COLO829 (cell line): ENCODE results near the gene CHST8.

Experiments
- DNase-seq: peaks from one replicate; pipeline ENCODE4 v3.0.0; 2012; ENCODE audit warnings: low spot score

CHST8 gene

GRCh38 chr19:33736787-33737186 lies 115.0 kb downstream of the CHST8 start:
- no peak for DNase-seq

- DNase-seq = no peak
Measured at GRCh38 chr19:33737681-33738371, 116.1 kb downstream of the CHST8 start.

GRCh38 chr19:33740811-33741396 lies 119.2 kb downstream of the CHST8 start:
- peak; percentile 19 for DNase-seq

GRCh38 chr19:33745297-33745696 lies 123.5 kb downstream of the CHST8 start:
- DNase-seq = no peak

GRCh38 chr19:33746159-33746558 lies 124.4 kb downstream of the CHST8 start:
- DNase-seq = no peak

- DNase-seq = no peak
Measured at GRCh38 chr19:33747273-33747672, 125.5 kb downstream of the CHST8 start.

- no peak for DNase-seq
Measured at GRCh38 chr19:33748231-33748630, 126.5 kb downstream of the CHST8 start.

GRCh38 chr19:33749016-33749415 lies 127.3 kb downstream of the CHST8 start:
- no peak for DNase-seq

GRCh38 chr19:33749619-33750175 lies 127.9 kb downstream of the CHST8 start:
- DNase-seq = no peak

- no peak for DNase-seq
Measured at GRCh38 chr19:33750587-33751435, 129.1 kb downstream of the CHST8 start.

GRCh38 chr19:33751436-33751770 lies 129.7 kb downstream of the CHST8 start:
- DNase-seq = no peak

- no peak for DNase-seq
Measured at GRCh38 chr19:33752018-33752800, 130.5 kb downstream of the CHST8 start.

GRCh38 chr19:33752945-33753344 lies 131.2 kb downstream of the CHST8 start:
- DNase-seq = no peak

- no peak for DNase-seq
Measured at GRCh38 chr19:33754361-33754760, 132.6 kb downstream of the CHST8 start.

GRCh38 chr19:33755099-33756035 lies 133.6 kb downstream of the CHST8 start:
- no peak for DNase-seq

GRCh38 chr19:33756177-33756576 lies 134.4 kb downstream of the CHST8 start:
- DNase-seq = no peak

GRCh38 chr19:33758541-33759013 lies 136.8 kb downstream of the CHST8 start:
- no peak for DNase-seq

GRCh38 chr19:33759356-33759755 lies 137.6 kb downstream of the CHST8 start:
- DNase-seq = no peak

GRCh38 chr19:33763633-33764371 lies 142.0 kb downstream of the CHST8 start:
- DNase-seq = no peak

- DNase-seq = no peak
Measured at GRCh38 chr19:33766623-33767022, 144.9 kb downstream of the CHST8 start.
